ENCODE results near the gene PIK3R3. TPM values are rescaled to one million over a fixed set of nuclear protein-coding genes. Genes with fewer than 3 reads are reported as not detected.
A peak's percentile ranks its signal among the peaks of the same experiment; 100 is the strongest.

Gene PIK3R3
- total RNA-seq, 1 experiment from 2014 or later: 12.4 TPM

- no peaks in the 10 kb centered on the region for H4K20me1 ChIP-seq (ENCODE audit: control insufficient read depth, insufficient read depth, insufficient read length)
- H3K4me1 Mint-ChIP-seq: peaks cover 26 to 31% of the 10 kb centered on the region in 2 experiments
- peak overlapping the region; percentile 75 to 90 for H3K4me3 Mint-ChIP-seq
- H4K8ac ChIP-seq (replicated peaks; ENCODE audit: insufficient read length, low read depth, low read length): no peak overlapping the region
- no peaks in the 10 kb centered on the region for H3K27me3 ChIP-seq (ENCODE audit: insufficient read depth, low read length)
- no peak overlapping the region for H2AFZ ChIP-seq (ENCODE audit: low read length)
- no peak overlapping the region for H2BK15ac ChIP-seq (ENCODE audit: low read depth, low read length)
- no peak overlapping the region for H3K56ac ChIP-seq (ENCODE audit: insufficient read length, low read depth, low read length)
- H3K4me1 ChIP-seq (ENCODE audit: insufficient read depth, low read length): peaks cover 4% of the 10 kb centered on the region; the same call in 1 of the 2 replicates
- WGBS (ENCODE audit: extremely low coverage, insufficient read length, low lambda C conversion rate): no CpG with 5 or more reads among the region's 10 CpGs
- no peak overlapping the region for H3K4ac ChIP-seq (ENCODE audit: low read depth, low read length)
- no peak for DNase-seq
- no peak overlapping the region for H2BK5ac ChIP-seq (ENCODE audit: insufficient read length, low read length)
- no peak overlapping the region for H3K27ac ChIP-seq (ENCODE audit: insufficient read length, low read depth, low read length)
- no peak for TF ChIP-seq CTCF (conservative IDR thresholded peaks at IDR 0.05)
- H4K5ac ChIP-seq (ENCODE audit: insufficient read length, low read depth, low read length): no peak overlapping the region
- no peak overlapping the region for H4K91ac ChIP-seq (ENCODE audit: insufficient read length, low read depth, low read length)
- peaks cover 11% of the 10 kb centered on the region for H3K27me3 Mint-ChIP-seq (ENCODE audit: low read depth)
- no peaks in the 10 kb centered on the region for H3K79me1 ChIP-seq (ENCODE audit: insufficient read depth, low read depth, low read length, poor library complexity, severe bottlenecking)
- no peak overlapping the region for H3K14ac ChIP-seq (ENCODE audit: insufficient read depth, low read length)
- H3K9me3 Mint-ChIP-seq: peaks cover 0 to 3% of the 10 kb centered on the region in 2 experiments; a peak in 1 of 5 replicates
- no peak overlapping the region for H2BK120ac ChIP-seq (ENCODE audit: low read depth, low read length, poor library complexity, severe bottlenecking)
- no peaks in the 10 kb centered on the region for H3K9me3 ChIP-seq (ENCODE audit: control insufficient read depth, low read depth, low read length)
- no peak overlapping the region for H2AK5ac ChIP-seq (ENCODE audit: insufficient read length, low read length)
- no peaks in the 10 kb centered on the region; a peak in 1 of 7 replicates for H3K36me3 Mint-ChIP-seq (ENCODE audit: insufficient read depth in 1 of 3, low read depth in 3 of 3)
- no peak overlapping the region for H3T11ph ChIP-seq (ENCODE audit: low read length)
- H3K4me2 ChIP-seq (ENCODE audit: insufficient read depth, insufficient read length, low read length): peak overlapping the region; percentile 95
- no peak overlapping the region for H2BK20ac ChIP-seq (ENCODE audit: low read depth, low read length, poor library complexity, severe bottlenecking)
- H3K9ac ChIP-seq (ENCODE audit: extremely low read depth, insufficient read length, low read length): peak overlapping the region; percentile 64
- peaks cover 15% of the 10 kb centered on the region for H3K23me2 ChIP-seq (ENCODE audit: insufficient read length, low read depth, low read length, poor library complexity, severe bottlenecking)
- H3K23ac ChIP-seq (ENCODE audit: insufficient read length, low read depth, low read length): no peak overlapping the region
- no peak overlapping the region for H3K18ac ChIP-seq (ENCODE audit: insufficient read length, low read depth, low read length)
- no peaks in the 10 kb centered on the region; the same call in 1 of the 2 replicates for H3K79me2 ChIP-seq (ENCODE audit: insufficient read depth, low read length)
- no peak overlapping the region for H2BK12ac ChIP-seq (ENCODE audit: insufficient read length, low read depth, low read length)
- H3K27ac Mint-ChIP-seq: peak overlapping the region in 1 of 3 experiments; percentile 33; a peak in 2 of 7 replicates
Observed at GRCh38 chr1:46131093-46131492, 1.3 kb downstream of the PIK3R3 start.

Data from H9 (cell line).